Activated CD4-positive, alpha-beta T cell treated with anti-CD3 and anti-CD28 coated beads for 36 hours (primary cell): ENCODE data around the gene CCNY. TPM values are rescaled to one million over a fixed set of nuclear protein-coding genes. Genes with fewer than 3 reads are reported as not detected.
A peak's percentile ranks its signal among the peaks of the same experiment; 100 is the strongest.
"Not testable (repeated sequence)": the region's sequence is repeated elsewhere in the genome, so short reads cannot be mapped to it uniquely, and the experiment has no call there.

Source experiments
- ATAC-seq: fragments of 200-7000 bp; cut with Tn5 transposase; one replicate; pipeline ENCODE4 v1.10.0; 2021; ENCODE audit warnings: mild to moderate bottlenecking, moderate library complexity
- CTCF ChIA-PET: fragments of 350-600 bp; sonication (Branson Sonifier 250); formaldehyde crosslinking; loops from one replicate; lab custom pipeline; 2021; ENCODE audit warnings: antibody characterized with exemption; lab: Charles Lee
- POLR2A ChIA-PET: fragments of 350-600 bp; sonication (Branson Sonifier 250); formaldehyde crosslinking; loops from one replicate; lab custom pipeline; 2021; ENCODE audit warnings: antibody characterized with exemption, inconsistent platforms; lab: Charles Lee
- DNase-seq: peaks from one replicate; pipeline ENCODE4 v3.0.0-alpha.2; 2020
- H3K27ac Mint-ChIP-seq: one replicate; pipeline ENCODE4 v1.8.0; 2021; ENCODE audit warnings: mixed read lengths
- H3K27me3 Mint-ChIP-seq: one replicate; pipeline ENCODE4 v1.8.0; 2021; ENCODE audit warnings: mixed read lengths
- H3K36me3 Mint-ChIP-seq: one replicate; pipeline ENCODE4 v1.8.0; 2021; ENCODE audit warnings: low read depth, mixed read lengths
- H3K4me1 Mint-ChIP-seq: one replicate; pipeline ENCODE4 v1.8.0; 2021; ENCODE audit warnings: mixed read lengths
- H3K4me3 Mint-ChIP-seq: one replicate; pipeline ENCODE4 v1.8.0; 2021; ENCODE audit warnings: mild to moderate bottlenecking, moderate library complexity, mixed read lengths
- H3K9me3 Mint-ChIP-seq: one replicate; pipeline ENCODE4 v1.8.0; 2021; ENCODE audit warnings: low read depth, mixed read lengths
- intact Hi-C, 2 experiments: fragments of 100-400 bp; cut with DNase I in 1 of 2; cut with micrococcal nuclease in 1 of 2; formaldehyde crosslinking; loops; one replicate each; pipeline versions ENCODE4 v1.14.2 to v1.15.1; 2022 to 2024; cut with DNase I, micrococcal nuclease
- total RNA-seq, 2 experiments: library from RNA; stranded (reverse); gene quantifications; one replicate each; pipeline ENCODE4 v1.2.3, GENCODE V29; 2021

Gene CCNY
- total RNA-seq, 2 experiments from 2014 or later: 49.4 to 54.0 TPM

GRCh38 chr10:35533565-35533964, 197.3 kb downstream of the CCNY start:
- ChIA-PET POLR2A (no interaction called here), CTCF (no interaction called here)
- H3K9me3 Mint-ChIP-seq: peaks cover 21% of the 10 kb centered on the region
- no peak overlapping the region for H3K4me3 Mint-ChIP-seq
- DNase-seq (no peak), ATAC-seq (no peak)
- H3K27me3 Mint-ChIP-seq: no peaks in the 10 kb centered on the region
- H3K4me1 Mint-ChIP-seq: peaks cover 4% of the 10 kb centered on the region
- intact Hi-C loops: no loop called here
- H3K27ac Mint-ChIP-seq: peak overlapping the region; percentile 15
- H3K36me3 Mint-ChIP-seq: peaks cover 80% of the 10 kb centered on the region

DNA sequence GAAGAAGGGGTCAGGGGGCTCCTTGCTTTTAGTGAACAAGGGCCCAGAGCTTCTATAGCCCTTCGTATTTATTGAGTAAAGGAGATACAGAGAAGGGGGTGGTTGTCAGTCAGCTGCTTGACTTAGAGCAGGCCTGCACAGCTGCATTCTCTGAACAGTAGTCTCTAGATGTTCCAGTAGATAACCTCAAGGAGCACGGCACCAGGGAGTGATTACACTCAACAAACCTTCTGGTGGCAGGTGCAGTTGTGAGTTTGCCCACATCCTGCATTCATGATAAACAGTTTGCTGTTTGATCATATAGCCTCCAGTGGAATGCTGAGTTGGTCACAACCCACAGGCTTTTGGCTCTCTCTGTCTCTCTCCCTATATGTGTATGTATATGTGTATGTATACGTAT, 198.8 kb downstream of the CCNY start:
- H3K9me3 Mint-ChIP-seq: peaks cover 21% of the 10 kb centered on the region
- H3K27me3 Mint-ChIP-seq: no peaks in the 10 kb centered on the region
- H3K4me1 Mint-ChIP-seq: peaks cover 7% of the 10 kb centered on the region
- intact Hi-C loops: no loop called here
- POLR2A ChIA-PET: no interaction called here
- CTCF ChIA-PET: no interaction called here
- H3K27ac Mint-ChIP-seq: no peak overlapping the region
- H3K36me3 Mint-ChIP-seq: peaks cover 80% of the 10 kb centered on the region
- DNase-seq (no peak), ATAC-seq (no peak)
- H3K4me3 Mint-ChIP-seq: no peak overlapping the region

- Mint-ChIP-seq H3K27ac (no peak overlapping the region), H3K36me3 (peaks cover 71% of the 10 kb centered on the region), H3K9me3 (peaks cover 21% of the 10 kb centered on the region), H3K4me3 (no peak overlapping the region), H3K4me1 (peaks cover 21% of the 10 kb centered on the region), H3K27me3 (no peaks in the 10 kb centered on the region)
- ChIA-PET POLR2A (no interaction called here), CTCF (no interaction called here)
- DNase-seq (no peak), ATAC-seq (no peak)
- intact Hi-C loops: no loop called here
These were observed 200.5 kb downstream of the CCNY start for GRCh38 chr10:35536789-35537188.

- POLR2A ChIA-PET, DNase-seq, intact Hi-C loops: not testable (repeated sequence)
These were observed 201.6 kb downstream of the CCNY start for GRCh38 chr10:35537925-35538324.

GRCh38 chr10:35540296-35541164, 204.2 kb downstream of the CCNY start:
- Mint-ChIP-seq H3K9me3 (peaks cover 9% of the 10 kb centered on the region), H3K36me3 (peaks cover 47% of the 10 kb centered on the region), H3K4me3 (no peak overlapping the region), H3K27ac (peak overlapping the region; percentile 52), H3K27me3 (no peaks in the 10 kb centered on the region), H3K4me1 (peaks cover 28% of the 10 kb centered on the region)
- intact Hi-C loops: loop anchor here in 1 of 2 experiments (5.0 kb wide), 1 partner anchor 198 kb away; no protein-coding TSS in a partner anchor
- no peak for DNase-seq
- ChIA-PET CTCF (interaction anchor here (0.6 kb wide), 2 partner anchors 101 to 176 kb away, joined by 3 read pairs; no protein-coding TSS in a partner anchor), POLR2A (no interaction called here)
- peak; percentile 31 for ATAC-seq

More at GRCh38 chr10:35537925-35538324, 201.6 kb downstream of the CCNY start:
- peaks cover 21% of the 10 kb centered on the region for H3K9me3 Mint-ChIP-seq
- H3K27ac Mint-ChIP-seq, H3K4me3 Mint-ChIP-seq, ATAC-seq, CTCF ChIA-PET, H3K27me3 Mint-ChIP-seq: not testable (repeated sequence)
- peaks cover 67% of the 10 kb centered on the region for H3K36me3 Mint-ChIP-seq
- H3K4me1 Mint-ChIP-seq: peaks cover 28% of the 10 kb centered on the region

- CTCF ChIA-PET: no interaction called here
- H3K27ac Mint-ChIP-seq: no peak overlapping the region
These were observed 205.4 kb downstream of the CCNY start for GRCh38 chr10:35541720-35542119.

GRCh38 chr10:35542303-35542702, 206.0 kb downstream of the CCNY start:
- Mint-ChIP-seq H3K36me3 (peaks cover 33% of the 10 kb centered on the region), H3K27me3 (no peaks in the 10 kb centered on the region), H3K27ac (peak overlapping the region; percentile 70), H3K4me1 (peaks cover 28% of the 10 kb centered on the region), H3K4me3 (no peak overlapping the region), H3K9me3 (no peaks in the 10 kb centered on the region)
- ChIA-PET CTCF (no interaction called here), POLR2A (no interaction called here)
- intact Hi-C loops: loop anchor here in 1 of 2 experiments (5.0 kb wide), 1 partner anchor 200 kb away; no protein-coding TSS in a partner anchor
- DNase-seq (peak; percentile 24), ATAC-seq (peak; percentile 92)

More at GRCh38 chr10:35541720-35542119, 205.4 kb downstream of the CCNY start:
- DNase-seq (no peak), ATAC-seq (no peak)
- POLR2A ChIA-PET: no interaction called here
- no peak overlapping the region for H3K4me3 Mint-ChIP-seq
- H3K9me3 Mint-ChIP-seq: no peaks in the 10 kb centered on the region
- intact Hi-C loops: loop anchor here in 1 of 2 experiments (5.0 kb wide), 1 partner anchor 199 kb away; no protein-coding TSS in a partner anchor
- H3K27me3 Mint-ChIP-seq: no peaks in the 10 kb centered on the region
- H3K36me3 Mint-ChIP-seq: peaks cover 38% of the 10 kb centered on the region
- peaks cover 28% of the 10 kb centered on the region for H3K4me1 Mint-ChIP-seq

DNA sequence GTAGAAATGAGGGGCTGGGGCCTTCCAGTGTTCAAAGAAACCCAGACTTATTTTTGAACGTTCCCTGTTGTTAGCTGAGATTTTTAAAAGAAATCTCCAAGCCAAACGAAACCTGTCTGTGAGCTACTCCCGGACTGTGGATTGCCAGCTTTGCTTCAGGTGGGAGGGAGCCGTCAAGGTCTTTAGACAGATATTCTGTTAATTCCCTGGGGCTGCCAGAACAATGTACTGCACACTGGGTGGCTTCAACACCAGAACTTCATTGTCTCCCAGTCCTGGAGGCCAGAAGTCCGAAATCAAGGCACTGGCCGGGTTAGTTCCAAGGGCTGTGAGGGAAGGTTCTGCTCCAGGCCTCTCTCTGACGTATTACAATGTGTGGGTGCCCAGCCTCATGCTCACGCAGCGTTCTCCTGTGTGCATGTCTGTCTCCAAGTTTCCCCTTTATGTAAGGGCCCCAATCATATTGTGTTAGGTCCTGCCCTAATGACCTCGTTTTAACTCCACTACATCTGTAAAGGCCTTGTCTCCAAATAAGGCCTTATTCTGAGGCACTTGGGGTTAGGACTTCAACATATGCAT, 208.9 kb downstream of the CCNY start:
- CTCF ChIA-PET: interaction anchor here (2.2 kb wide), 1 partner anchor 17 kb away, joined by 16 read pairs; no protein-coding TSS in a partner anchor
- intact Hi-C loops: no loop called here
- H3K4me3 Mint-ChIP-seq: no peak overlapping the region
- no peak for ATAC-seq
- peaks cover 15% of the 10 kb centered on the region for H3K36me3 Mint-ChIP-seq
- DNase-seq: no peak
- no peaks in the 10 kb centered on the region for H3K27me3 Mint-ChIP-seq
- POLR2A ChIA-PET: no interaction called here
- peaks cover 21% of the 10 kb centered on the region for H3K4me1 Mint-ChIP-seq
- no peaks in the 10 kb centered on the region for H3K9me3 Mint-ChIP-seq
- H3K27ac Mint-ChIP-seq: no peak overlapping the region

DNA sequence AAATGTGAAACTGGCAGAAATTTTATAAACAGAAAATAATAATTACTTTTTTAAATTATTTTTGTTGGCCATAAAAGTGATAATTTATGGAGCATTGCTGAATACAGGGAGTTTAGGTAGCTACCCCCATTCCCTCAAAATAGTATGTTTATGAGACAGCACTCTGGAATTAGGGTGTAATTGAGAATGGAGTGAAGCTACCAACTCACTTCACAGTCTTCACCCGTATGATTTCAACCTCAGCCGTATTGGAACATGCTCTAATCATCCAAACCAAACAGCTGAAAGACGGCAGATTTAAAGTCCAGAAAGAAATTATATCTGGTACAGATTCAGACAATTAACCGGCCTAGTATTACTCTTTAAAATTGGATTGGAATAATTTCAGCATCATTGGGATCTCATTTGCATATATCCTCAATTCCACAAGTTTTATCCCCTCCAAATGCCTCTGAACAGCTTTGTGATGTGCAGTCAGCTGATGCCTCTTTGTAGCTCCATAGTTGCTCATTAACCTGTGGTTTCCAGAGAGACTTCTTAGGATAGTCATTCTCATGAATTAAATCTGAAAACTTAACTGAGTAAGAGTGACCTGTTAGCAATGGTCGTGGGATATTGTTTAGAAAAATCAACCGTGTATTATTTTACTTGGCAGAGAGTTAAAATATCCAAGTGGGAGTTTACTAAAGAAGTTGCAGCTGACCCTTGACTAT, 209.7 kb downstream of the CCNY start:
- Mint-ChIP-seq H3K27ac (no peak overlapping the region), H3K27me3 (no peaks in the 10 kb centered on the region), H3K4me3 (no peak overlapping the region), H3K36me3 (peaks cover 14% of the 10 kb centered on the region), H3K4me1 (peaks cover 13% of the 10 kb centered on the region), H3K9me3 (no peaks in the 10 kb centered on the region)
- DNase-seq: no peak
- ChIA-PET POLR2A (no interaction called here), CTCF (interaction anchor here (1.0 to 2.2 kb wide), 3 partner anchors 16 to 350 kb away, joined by 3 to 16 read pairs (median 6); no protein-coding TSS in a partner anchor)
- ATAC-seq: no peak
- intact Hi-C loops: no loop called here

- intact Hi-C loops: no loop called here
- POLR2A ChIA-PET: no interaction called here
- CTCF ChIA-PET: interaction anchor here (1.0 to 2.2 kb wide), 3 partner anchors 15 to 351 kb away, joined by 3 to 16 read pairs (median 6); no protein-coding TSS in a partner anchor
- peaks cover 10% of the 10 kb centered on the region for H3K36me3 Mint-ChIP-seq
- no peaks in the 10 kb centered on the region for H3K9me3 Mint-ChIP-seq
- no peak for DNase-seq
- no peak for ATAC-seq
- H3K4me3 Mint-ChIP-seq: no peak overlapping the region
- H3K27ac Mint-ChIP-seq: no peak overlapping the region
- peaks cover 7% of the 10 kb centered on the region for H3K4me1 Mint-ChIP-seq
- no peaks in the 10 kb centered on the region for H3K27me3 Mint-ChIP-seq
These were observed 210.5 kb downstream of the CCNY start for GRCh38 chr10:35546824-35547225.
